T1000 (cell line): ENCODE data around the gene MOB3B.

ENCODE experiments used
- DNase-seq: peaks from one replicate; lab custom pipeline; 2025; ENCODE audit warnings: mixed read lengths; lab: John Stamatoyannopoulos, UW

The MOB3B gene

DNA sequence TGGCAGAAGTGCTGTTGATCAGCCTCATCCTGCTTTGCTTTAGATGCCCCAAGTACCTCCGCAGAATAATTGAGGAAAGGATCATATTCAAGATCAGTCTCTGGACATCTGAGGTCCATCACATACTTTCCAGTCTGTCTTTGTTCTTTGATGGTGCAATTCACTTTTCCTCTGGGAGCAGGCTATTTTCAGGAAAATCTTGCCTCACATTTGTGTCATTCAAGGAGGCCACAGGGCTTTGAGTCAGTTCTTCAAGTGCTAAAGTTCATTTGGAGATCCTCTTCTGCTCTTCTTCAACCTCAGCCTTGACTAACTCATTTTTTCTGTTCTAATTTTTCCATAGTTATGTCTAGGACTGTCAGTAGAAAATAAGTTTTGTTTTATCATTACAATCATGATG, 251.2 kb downstream of the MOB3B start:
- DNase-seq = no peak

DNA sequence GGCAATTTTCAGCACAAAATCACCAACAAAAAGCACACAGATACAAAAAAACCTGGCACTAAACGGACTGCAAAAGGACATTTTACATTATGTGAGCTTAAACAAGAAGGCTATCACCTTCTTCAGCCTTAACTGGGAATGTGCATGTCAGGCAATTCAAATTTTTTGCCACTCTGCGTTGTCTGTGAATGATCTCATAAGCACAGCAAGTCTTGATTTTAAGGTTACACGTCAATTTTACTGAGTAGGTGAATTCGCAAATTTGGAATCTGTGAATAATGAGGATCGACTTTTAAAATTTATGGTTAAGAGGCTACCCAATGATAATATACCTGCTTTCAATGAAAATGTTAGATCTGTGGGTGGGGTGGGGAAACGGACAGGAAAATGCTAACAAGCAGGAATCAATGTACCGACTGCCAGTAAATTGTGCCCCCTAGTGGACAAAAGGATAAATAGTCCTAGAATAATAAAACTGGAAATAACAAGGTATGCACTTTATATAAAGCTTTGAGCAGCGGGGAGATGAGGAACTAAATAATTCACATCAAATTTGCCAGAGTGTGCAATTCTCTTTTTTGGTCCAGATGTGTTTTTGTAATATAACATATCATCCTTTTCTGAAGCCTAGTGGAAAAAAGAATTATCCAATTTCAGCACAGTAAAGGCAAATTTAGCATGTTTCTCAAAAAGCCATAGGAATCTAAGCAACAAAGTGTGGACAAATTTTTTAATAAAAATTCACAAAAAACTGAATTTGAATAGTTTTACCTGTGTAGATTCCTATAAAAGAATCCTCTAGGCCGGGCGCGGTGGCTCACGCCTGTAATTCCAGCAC, 253.2 kb downstream of the MOB3B start:
- no peak for DNase-seq
